A549 (cell line): ENCODE data around the gene ADARB2. TPM values are rescaled to one million over a fixed set of nuclear protein-coding genes. Genes with fewer than 3 reads are reported as not detected.

Source experiments
- ATAC-seq, 2 experiments: fragments of 200-7000 bp in 1 of 2; fragments of >200 bp in 1 of 2; cut with Nextera tagmentation in 1 of 2; cut with Tn5 transposase in 1 of 2; 3 replicates each; pipeline versions ENCODE4 v1.8.0 to v1.9.1; 2018 to 2020; ENCODE audit warnings: mild to moderate bottlenecking in 1 of 2, moderate library complexity in 1 of 2
- CTCF ChIA-PET: fragments of 300-600 bp; sonication (Branson Sonifier 250); formaldehyde crosslinking; extraction: SDS; loops from one replicate; lab custom pipeline; 2021; ENCODE audit warnings: antibody characterized with exemption, inconsistent platforms; lab: Yijun Ruan, JAX
- POLR2A ChIA-PET: fragments of 350-600 bp; formaldehyde crosslinking; extraction: SDS; loops from one replicate; lab custom pipeline; 2021; ENCODE audit warnings: antibody characterized with exemption, inconsistent platforms; lab: Yijun Ruan, JAX
- DNase-seq, 2 experiments: peaks; one replicate each; pipeline versions ENCODE4 v3.0.0 to v3.0.0-alpha.2; 2011 to 2016; ENCODE audit warnings: low read depth in 1 of 2, low spot score in 1 of 2
- FAIRE-seq: peaks from 2 replicates; lab custom pipeline; 2011; peaks lifted over from hg19 to GRCh38; lab: Jason Lieb, UNC
- H3K27ac ChIP-seq, 2 experiments: fragments of >200 bp; sonication (Bioruptor Twin); formaldehyde crosslinking; 3 replicates each; pipeline ENCODE4 v1.5.1; 2016 to 2017
- H3K4me1 ChIP-seq: fragments of >200 bp; sonication (Bioruptor Twin); formaldehyde crosslinking; 3 replicates; pipeline ENCODE4 v1.6.1; 2016
- H3K4me2 ChIP-seq: fragments of >200 bp; sonication (Bioruptor Twin); formaldehyde crosslinking; 3 replicates; pipeline ENCODE4 v1.6.1; 2016
- H3K4me3 ChIP-seq: fragments of >200 bp; sonication (Bioruptor Twin); formaldehyde crosslinking; 3 replicates; pipeline ENCODE4 v1.5.1; 2016
- H3K9me3 ChIP-seq: fragments of >200 bp; sonication (Bioruptor Twin); formaldehyde crosslinking; 3 replicates; pipeline ENCODE4 v1.6.1; 2016
- BCL3 ChIP-seq: fragments of >200 bp; sonication (Bioruptor Twin); formaldehyde crosslinking; IDR thresholded peaks from 3 replicates; pipeline ENCODE4 v1.6.1; 2016
- CBX2 ChIP-seq: fragments of 200-600 bp; sonication (generic); IDR thresholded peaks from 2 replicates; pipeline ENCODE4 v1.6.1; 2016; ENCODE audit warnings: low read depth, mild to moderate bottlenecking, borderline replicate concordance
- CHD4 ChIP-seq: fragments of 200-600 bp; sonication (generic); IDR thresholded peaks from 2 replicates; pipeline ENCODE4 v1.6.1; 2016; ENCODE audit warnings: antibody characterized with exemption, mild to moderate bottlenecking, borderline replicate concordance
- EHF ChIP-seq: fragments of 250-450 bp; sonication (Bioruptor Pico); IDR thresholded peaks from 2 replicates; pipeline ENCODE4 v1.5.0; 2020; ENCODE audit warnings: mild to moderate bottlenecking
- ELK1 ChIP-seq: fragments of 150-350 bp; IDR thresholded peaks from 2 replicates; pipeline ENCODE4 v1.6.1; 2014; ENCODE audit warnings: low read depth, mild to moderate bottlenecking, low read length
- EP300 ChIP-seq, 2 experiments: fragments of >200 bp; sonication (Bioruptor Twin); formaldehyde crosslinking; IDR thresholded peaks; 2 replicates in 1 of 2; 3 replicates in 1 of 2; pipeline ENCODE4 v1.6.1; 2016 to 2017
- ESRRA ChIP-seq: fragments of 150-350 bp; IDR thresholded peaks from 2 replicates; pipeline ENCODE4 v1.6.1; 2014; ENCODE audit warnings: mild to moderate bottlenecking, low read length, borderline replicate concordance
- FOSB ChIP-seq: fragments of 250-450 bp; sonication (Bioruptor Pico); IDR thresholded peaks from 2 replicates; pipeline ENCODE4 v1.5.0; 2020; ENCODE audit warnings: mild to moderate bottlenecking, moderate library complexity
- FOSL2 ChIP-seq, 2 experiments: fragments of 450-650 bp in 1 of 2; fragments of >200 bp in 1 of 2; sonication (Bioruptor Twin) in 1 of 2; formaldehyde crosslinking; IDR thresholded peaks; 2 replicates each; pipeline versions ENCODE4 v1.5.0 to v1.6.1; 2016 to 2020; ENCODE audit warnings: mild to moderate bottlenecking in 1 of 2, moderate library complexity in 1 of 2
- HDAC2 ChIP-seq: fragments of 200-600 bp; sonication (generic); IDR thresholded peaks from 2 replicates; pipeline ENCODE4 v1.6.1; 2016
- HEYL ChIP-seq: fragments of 250-450 bp; sonication (Bioruptor Pico); IDR thresholded peaks from 2 replicates; pipeline ENCODE4 v1.8.0; 2021; ENCODE audit warnings: mild to moderate bottlenecking, moderate library complexity
- HOXA7 ChIP-seq: fragments of 250-450 bp; sonication (Bioruptor Pico); IDR thresholded peaks from 2 replicates; pipeline ENCODE4 v1.5.0; 2020; ENCODE audit warnings: mild to moderate bottlenecking, moderate library complexity
- JUNB ChIP-seq: fragments of >200 bp; sonication (Bioruptor Twin); formaldehyde crosslinking; IDR thresholded peaks from 2 replicates; pipeline ENCODE4 v1.6.1; 2016
- KDM1A ChIP-seq: fragments of 200-600 bp; sonication (generic); IDR thresholded peaks from 2 replicates; pipeline ENCODE4 v1.6.1; 2016; ENCODE audit warnings: low read depth, mild to moderate bottlenecking
- MAZ ChIP-seq: fragments of 150-350 bp; IDR thresholded peaks from 2 replicates; pipeline ENCODE4 v1.6.1; 2014; ENCODE audit warnings: antibody characterized with exemption, low read depth, low read length, borderline replicate concordance
- POLR2A ChIP-seq: IDR thresholded peaks from 2 replicates; pipeline ENCODE4 v1.6.1; 2012; ENCODE audit warnings: mild to moderate bottlenecking, low read length
- POLR2AphosphoS2 ChIP-seq: conservative IDR thresholded peaks from 2 replicates; pipeline ENCODE4 v1.6.1; 2012; ENCODE audit warnings: low read length, improper control_type of control experiment, inconsistent platforms
- RFX5 ChIP-seq: fragments of 450-650 bp; IDR thresholded peaks from 2 replicates; pipeline ENCODE4 v1.7.1; 2014; ENCODE audit warnings: antibody characterized with exemption, mild to moderate bottlenecking, moderate library complexity
- TP53 ChIP-seq: fragments of 250-450 bp; sonication (Bioruptor Pico); IDR thresholded peaks from 2 replicates; pipeline ENCODE4 v1.5.0; 2021; ENCODE audit warnings: mild to moderate bottlenecking, moderate library complexity
- ZC3H11A ChIP-seq: fragments of 450-650 bp; IDR thresholded peaks from 2 replicates; pipeline ENCODE4 v1.6.1; 2014; ENCODE audit warnings: antibody characterized with exemption, mild to moderate bottlenecking
- ZSCAN20 ChIP-seq: fragments of 250-450 bp; sonication (Bioruptor Pico); IDR thresholded peaks from 2 replicates; pipeline ENCODE4 v1.8.0; 2022; ENCODE audit warnings: mild to moderate bottlenecking, moderate library complexity
- WGBS: methylation state at CpG from one replicate; pipeline ENCODE4 v1.1.6; 2017; ENCODE audit errors: missing lambda C conversion rate; 5-methylcytosine and 5-hydroxymethylcytosine counted together
- polyA plus RNA-seq, 4 experiments: library from polyadenylated mRNA; depleted of rRNA in 3 of 4; stranded (reverse); fragments of >200 nt; fragmentation: RNase III in 1 of 4; extraction: RNeasy Plus Mini Kit Qiagen cat#74134 plus additional on column Dnase treatment in 1 of 4; gene quantifications; 2 replicates in 3 of 4; 3 replicates in 1 of 4; pipeline ENCODE4 v1.2.3, GENCODE V29; 2011 to 2017
- TF ChIP-seq, protein P1 (sequence below): IDR thresholded peaks from 2 replicates; pipeline ENCODE4 v1.6.1; 2012
- TF ChIP-seq, protein P2 (sequence below): fragments of 200-600 bp; sonication (generic); IDR thresholded peaks from 2 replicates; pipeline ENCODE4 v1.6.1; 2016; ENCODE audit warnings: antibody characterized with exemption, mild to moderate bottlenecking, moderate library complexity
- TF ChIP-seq, protein P3 (sequence below): fragments of 250-450 bp; sonication (Bioruptor Pico); IDR thresholded peaks from 2 replicates; pipeline ENCODE4 v1.5.0; 2020; ENCODE audit warnings: low read depth, mild to moderate bottlenecking, moderate library complexity

The ADARB2 gene
- polyA plus RNA-seq, 2 of the 4 experiments (the other 2 are of a cell fraction) = not detected

GRCh38 chr10:1359626-1359955, 377.7 kb downstream of the ADARB2 start:
- POLR2A ChIA-PET = no interaction called here
- FAIRE-seq (no peak), ATAC-seq (no peak), DNase-seq (no peak)
- no peak overlapping the region for H3K4me3 ChIP-seq
- TF ChIP-seq ZSCAN20 (CRISPR knock-in tag) = no peak
- no peak for TF ChIP-seq CBX2
- no peak for TF ChIP-seq HEYL (CRISPR knock-in tag)
- no peak for TF ChIP-seq POLR2A
- TF ChIP-seq, protein P1, sequence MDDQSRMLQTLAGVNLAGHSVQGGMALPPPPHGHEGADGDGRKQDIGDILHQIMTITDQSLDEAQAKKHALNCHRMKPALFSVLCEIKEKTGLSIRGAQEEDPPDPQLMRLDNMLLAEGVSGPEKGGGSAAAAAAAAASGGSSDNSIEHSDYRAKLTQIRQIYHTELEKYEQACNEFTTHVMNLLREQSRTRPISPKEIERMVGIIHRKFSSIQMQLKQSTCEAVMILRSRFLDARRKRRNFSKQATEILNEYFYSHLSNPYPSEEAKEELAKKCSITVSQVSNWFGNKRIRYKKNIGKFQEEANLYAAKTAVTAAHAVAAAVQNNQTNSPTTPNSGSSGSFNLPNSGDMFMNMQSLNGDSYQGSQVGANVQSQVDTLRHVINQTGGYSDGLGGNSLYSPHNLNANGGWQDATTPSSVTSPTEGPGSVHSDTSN = no peak
- no peak for TF ChIP-seq HOXA7 (CRISPR knock-in tag)
- TF ChIP-seq POLR2AphosphoS2 = no peak
- TF ChIP-seq KDM1A = no peak
- TF ChIP-seq BCL3 = no peak
- H3K4me2 ChIP-seq = no peak overlapping the region
- 72% methylated on average over 12 of the region's 12 CpGs for WGBS
- no peaks in the 10 kb centered on the region for H3K4me1 ChIP-seq
- CTCF ChIA-PET = interaction anchor here (1.3 to 2.6 kb wide), 3 partner anchors 9 to 61 kb away, joined by 4 to 14 read pairs (median 5); no protein-coding TSS in a partner anchor
- H3K27ac ChIP-seq = no peak overlapping the region
- H3K9me3 ChIP-seq = no peaks in the 10 kb centered on the region

DNA sequence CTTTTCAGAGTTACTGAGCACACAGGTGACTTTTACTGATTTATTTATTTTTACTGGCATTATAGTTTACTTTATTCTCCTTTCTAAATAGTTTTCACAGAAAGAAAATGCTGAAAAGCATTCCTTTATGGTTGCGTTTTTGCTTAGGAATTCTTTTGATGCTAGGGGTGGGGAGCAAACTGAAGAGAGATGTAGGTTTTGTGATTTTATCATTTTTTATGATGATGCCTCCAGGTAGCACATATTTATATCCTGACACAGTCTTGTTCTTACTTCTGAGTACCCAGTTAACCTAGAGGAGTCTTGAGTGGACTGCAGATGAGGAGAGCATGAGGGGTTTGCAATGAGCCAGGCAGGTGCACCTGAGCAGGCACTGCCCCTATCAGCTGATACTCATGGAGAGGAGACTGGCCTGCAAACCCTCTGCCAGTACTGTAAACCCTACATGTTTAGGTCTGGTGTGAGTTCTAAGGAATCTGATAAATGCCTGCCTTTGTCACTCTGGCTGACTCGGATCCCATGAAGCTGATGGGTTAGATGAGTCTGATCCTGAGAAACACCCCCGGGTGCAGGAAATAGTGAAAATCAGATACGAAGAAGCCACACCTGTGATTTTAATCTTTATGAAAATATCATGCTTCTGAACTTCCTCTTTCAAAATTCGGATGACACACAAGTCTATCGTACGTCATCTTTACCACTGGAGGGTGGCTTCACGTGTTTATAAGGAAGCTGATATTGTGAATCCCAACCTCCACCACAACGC, 378.3 kb downstream of the ADARB2 start:
- WGBS = 35% methylated on average over 9 of the region's 9 CpGs
- H3K4me2 ChIP-seq = no peak overlapping the region
- H3K4me3 ChIP-seq = no peak overlapping the region
- FAIRE-seq (no peak), DNase-seq (no peak), ATAC-seq (no peak)
- ChIA-PET CTCF (interaction anchor here (0.5 to 2.6 kb wide), 4 partner anchors 10 to 234 kb away, joined by 3 to 14 read pairs (median 4); no protein-coding TSS in a partner anchor), POLR2A (no interaction called here)
- no peaks in the 10 kb centered on the region for H3K4me1 ChIP-seq
- no peaks in the 10 kb centered on the region for H3K9me3 ChIP-seq
- no peak for TF ChIP-seq TP53
- no peak for TF ChIP-seq ESRRA
- TF ChIP-seq ELK1 = no peak
- no peak for TF ChIP-seq KDM1A
- TF ChIP-seq, protein P2, sequence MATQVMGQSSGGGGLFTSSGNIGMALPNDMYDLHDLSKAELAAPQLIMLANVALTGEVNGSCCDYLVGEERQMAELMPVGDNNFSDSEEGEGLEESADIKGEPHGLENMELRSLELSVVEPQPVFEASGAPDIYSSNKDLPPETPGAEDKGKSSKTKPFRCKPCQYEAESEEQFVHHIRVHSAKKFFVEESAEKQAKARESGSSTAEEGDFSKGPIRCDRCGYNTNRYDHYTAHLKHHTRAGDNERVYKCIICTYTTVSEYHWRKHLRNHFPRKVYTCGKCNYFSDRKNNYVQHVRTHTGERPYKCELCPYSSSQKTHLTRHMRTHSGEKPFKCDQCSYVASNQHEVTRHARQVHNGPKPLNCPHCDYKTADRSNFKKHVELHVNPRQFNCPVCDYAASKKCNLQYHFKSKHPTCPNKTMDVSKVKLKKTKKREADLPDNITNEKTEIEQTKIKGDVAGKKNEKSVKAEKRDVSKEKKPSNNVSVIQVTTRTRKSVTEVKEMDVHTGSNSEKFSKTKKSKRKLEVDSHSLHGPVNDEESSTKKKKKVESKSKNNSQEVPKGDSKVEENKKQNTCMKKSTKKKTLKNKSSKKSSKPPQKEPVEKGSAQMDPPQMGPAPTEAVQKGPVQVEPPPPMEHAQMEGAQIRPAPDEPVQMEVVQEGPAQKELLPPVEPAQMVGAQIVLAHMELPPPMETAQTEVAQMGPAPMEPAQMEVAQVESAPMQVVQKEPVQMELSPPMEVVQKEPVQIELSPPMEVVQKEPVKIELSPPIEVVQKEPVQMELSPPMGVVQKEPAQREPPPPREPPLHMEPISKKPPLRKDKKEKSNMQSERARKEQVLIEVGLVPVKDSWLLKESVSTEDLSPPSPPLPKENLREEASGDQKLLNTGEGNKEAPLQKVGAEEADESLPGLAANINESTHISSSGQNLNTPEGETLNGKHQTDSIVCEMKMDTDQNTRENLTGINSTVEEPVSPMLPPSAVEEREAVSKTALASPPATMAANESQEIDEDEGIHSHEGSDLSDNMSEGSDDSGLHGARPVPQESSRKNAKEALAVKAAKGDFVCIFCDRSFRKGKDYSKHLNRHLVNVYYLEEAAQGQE = no peak
- no peak for TF ChIP-seq FOSL2 (IDR thresholded peaks at IDR 0.05)
- TF ChIP-seq FOSL2 (CRISPR knock-in tag; IDR thresholded peaks at IDR 0.05) = no peak
- TF ChIP-seq JUNB = no peak
- no peak for TF ChIP-seq EHF (CRISPR knock-in tag)
- TF ChIP-seq, protein P3, sequence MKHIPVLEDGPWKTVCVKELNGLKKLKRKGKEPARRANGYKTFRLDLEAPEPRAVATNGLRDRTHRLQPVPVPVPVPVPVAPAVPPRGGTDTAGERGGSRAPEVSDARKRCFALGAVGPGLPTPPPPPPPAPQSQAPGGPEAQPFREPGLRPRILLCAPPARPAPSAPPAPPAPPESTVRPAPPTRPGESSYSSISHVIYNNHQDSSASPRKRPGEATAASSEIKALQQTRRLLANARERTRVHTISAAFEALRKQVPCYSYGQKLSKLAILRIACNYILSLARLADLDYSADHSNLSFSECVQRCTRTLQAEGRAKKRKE (CRISPR knock-in tag) = no peak
- no peak for TF ChIP-seq EP300 (IDR thresholded peaks at IDR 0.05)
- no peak for TF ChIP-seq HDAC2
- no peak for TF ChIP-seq HOXA7 (CRISPR knock-in tag)
- TF ChIP-seq ZC3H11A = no peak
- no peak for TF ChIP-seq FOSB (CRISPR knock-in tag)
- TF ChIP-seq CHD4 = no peak
- no peak for TF ChIP-seq RFX5
- TF ChIP-seq MAZ = no peak
- H3K27ac ChIP-seq = no peak overlapping the region
